K562 (cell line): ENCODE measurements around the gene ANK3. TPM values are rescaled to one million over a fixed set of nuclear protein-coding genes. Genes with fewer than 3 reads are reported as not detected.

ENCODE experiments used
- ATAC-seq: fragments of 200-7000 bp; cut with Tn5 transposase; 3 replicates; pipeline ENCODE4 v1.9.1; 2020; ENCODE audit warnings: moderate library complexity
- BruUV-seq: library from RNA; stranded (reverse); fragments of 400-500 nt; replicated peaks from 2 replicates; lab custom pipeline; 2021; lab: Mats Ljungman, UMichigan
- CTCF ChIA-PET: fragments of 300-600 bp; formaldehyde crosslinking; extraction: SDS; loops from one replicate; lab custom pipeline; 2021; ENCODE audit warnings: low intra/inter-chr PET ratio; lab: Yijun Ruan, JAX
- POLR2A ChIA-PET: fragments of 300-600, 350-650 bp; sonication (Branson Sonifier 250); formaldehyde crosslinking; extraction: SDS; loops from one replicate; lab custom pipeline; 2021; ENCODE audit warnings: antibody characterized with exemption, inconsistent platforms; lab: Yijun Ruan, JAX
- DNase-seq, 4 experiments: peaks; one replicate each; pipeline versions ENCODE4 v3.0.0 to v3.0.0-alpha.2; 2011 to 2018; ENCODE audit warnings: low spot score in 3 of 4, mixed read lengths in 3 of 4; ENCODE audit errors: extremely low read depth in 1 of 4
- FAIRE-seq: peaks from 2 replicates; lab custom pipeline; 2011; peaks lifted over from hg19 to GRCh38; lab: Jason Lieb, UNC
- H2AFZ ChIP-seq: 2 replicates; pipeline ENCODE4 v1.6.0; 2011; ENCODE audit warnings: low read depth, low read length, control low read depth, inconsistent platforms
- H3K27ac ChIP-seq: fragments of 200-600 bp; 3 replicates; pipeline ENCODE4 v1.8.0; 2011; ENCODE audit warnings: low read depth, mild to moderate bottlenecking, control low read depth, inconsistent platforms, low read length, moderate library complexity, mixed read lengths; ENCODE audit errors: extremely low read depth
- H3K27me3 ChIP-seq, 2 experiments: fragments of 300-600 bp in 1 of 2; 2 replicates in 1 of 2; 3 replicates in 1 of 2; pipeline versions ENCODE4 v1.6.0 to v1.8.0; 2011; ENCODE audit warnings: inconsistent platforms in 2 of 2, low read length in 2 of 2, mild to moderate bottlenecking in 1 of 2, mixed read lengths in 1 of 2, moderate library complexity in 1 of 2; ENCODE audit not compliant: control insufficient read depth in 2 of 2, insufficient read depth in 2 of 2
- H3K36me3 ChIP-seq: fragments of 300-600 bp; 3 replicates; pipeline ENCODE4 v1.8.0; 2011; ENCODE audit warnings: mild to moderate bottlenecking, low read length, inconsistent platforms; ENCODE audit not compliant: control insufficient read depth, insufficient read depth
- H3K4me1 ChIP-seq, 2 experiments: fragments of 200-600 bp in 1 of 2; replicated peaks in 1 of 2; 2 replicates in 1 of 2; 3 replicates in 1 of 2; pipeline versions ENCODE4 v1.5.1 to v1.8.0; 2011; ENCODE audit warnings: inconsistent platforms in 2 of 2, low read length in 2 of 2, mild to moderate bottlenecking in 1 of 2, mixed read lengths in 1 of 2, moderate library complexity in 1 of 2; ENCODE audit not compliant: control insufficient read depth in 2 of 2, insufficient read depth in 2 of 2
- H3K4me2 ChIP-seq: 2 replicates; pipeline ENCODE4 v1.6.1; 2011; ENCODE audit warnings: low read length, control low read depth, inconsistent platforms, mixed read lengths; ENCODE audit not compliant: insufficient read depth
- H3K4me3 ChIP-seq: fragments of 200-600 bp; sonication (generic), shearing (Covaris generic); 2 replicates; pipeline ENCODE4 v1.5.1; 2016; ENCODE audit warnings: control low read depth, inconsistent platforms
- H3K79me2 ChIP-seq: fragments of 200-600 bp; 3 replicates; pipeline ENCODE4 v1.8.0; 2011; ENCODE audit warnings: low read length, inconsistent platforms; ENCODE audit not compliant: control insufficient read depth, insufficient read depth
- H3K9ac ChIP-seq, 2 experiments: 2 replicates each; pipeline versions ENCODE4 v1.6.0 to v1.6.1; 2011; ENCODE audit warnings: low read depth in 2 of 2, low read length in 2 of 2, control low read depth in 1 of 2, inconsistent platforms in 1 of 2, mild to moderate bottlenecking in 1 of 2, mixed read lengths in 1 of 2; ENCODE audit not compliant: insufficient read depth in 1 of 2
- H3K9me1 ChIP-seq: one replicate; pipeline ENCODE4 v1.6.0; 2011; ENCODE audit warnings: inconsistent platforms, mild to moderate bottlenecking, low read length, moderate library complexity; ENCODE audit not compliant: control insufficient read depth, insufficient read depth
- H3K9me3 ChIP-seq: replicated peaks from 2 replicates; pipeline ENCODE4 v1.5.1; 2011; ENCODE audit warnings: low read depth, low read length, inconsistent platforms; ENCODE audit not compliant: control insufficient read depth, insufficient read depth
- H4K20me1 ChIP-seq: replicated peaks from 2 replicates; pipeline ENCODE4 v1.6.1; 2011; ENCODE audit warnings: low read length, inconsistent platforms, mixed read lengths; ENCODE audit not compliant: control insufficient read depth, insufficient read depth
- CCAR2 ChIP-seq: fragments of 200-400 bp; formaldehyde crosslinking; IDR thresholded peaks from 2 replicates; pipeline ENCODE4 v1.6.1; 2017; ENCODE audit warnings: mild to moderate bottlenecking, low read depth, low read length
- FOXK2 ChIP-seq, 2 experiments: fragments of 450-650 bp; IDR thresholded peaks in 1 of 2; conservative IDR thresholded peaks in 1 of 2; 2 replicates each; pipeline ENCODE4 v1.6.1; 2016; ENCODE audit warnings: low read depth in 2 of 2, mild to moderate bottlenecking in 1 of 2
- NFYB ChIP-seq: IDR thresholded peaks from 2 replicates; pipeline ENCODE4 v1.6.1; 2011; ENCODE audit warnings: mild to moderate bottlenecking, moderate library complexity; ENCODE audit not compliant: insufficient read length; ENCODE audit errors: extremely low read depth
- POU5F1 ChIP-seq: fragments of 150-350 bp; IDR thresholded peaks from 2 replicates; pipeline ENCODE4 v1.6.1; 2014; ENCODE audit warnings: borderline replicate concordance, low read length, low read depth, mild to moderate bottlenecking; ENCODE audit not compliant: partially characterized antibody
- RFX1 ChIP-seq: fragments of 450-650 bp; IDR thresholded peaks from 2 replicates; pipeline ENCODE4 v1.6.1; 2016; ENCODE audit warnings: mild to moderate bottlenecking, moderate library complexity
- SNAPC5 ChIP-seq: fragments of 250-450 bp; sonication (Bioruptor Pico); IDR thresholded peaks from 2 replicates; pipeline ENCODE4 v1.8.0; 2021; ENCODE audit warnings: moderate library complexity, mild to moderate bottlenecking, inconsistent platforms
- SOX6 ChIP-seq: fragments of 450-650 bp; IDR thresholded peaks from 2 replicates; pipeline ENCODE4 v1.6.1; 2014; ENCODE audit warnings: mild to moderate bottlenecking
- SPI1 ChIP-seq: IDR thresholded peaks from 2 replicates; pipeline ENCODE4 v1.6.1; 2011; ENCODE audit warnings: low read depth, low read length, control low read depth, borderline replicate concordance
- TGIF2 ChIP-seq: sonication (generic); formaldehyde crosslinking; IDR thresholded peaks from 2 replicates; pipeline ENCODE4 v1.8.1; 2022; ENCODE audit warnings: mild to moderate bottlenecking, missing genetic modification reagents, moderate library complexity
- ZBTB33 ChIP-seq: sonication (generic); formaldehyde crosslinking; IDR thresholded peaks from 2 replicates; pipeline ENCODE4 v1.8.1; 2023; ENCODE audit warnings: mild to moderate bottlenecking, missing genetic modification reagents
- ZNF507 ChIP-seq: conservative IDR thresholded peaks from 2 replicates; pipeline ENCODE4 v1.6.1; 2017; ENCODE audit warnings: missing genetic modification characterization, missing compliant biosample characterization
- WGBS: fragments of 100-300 bp; shearing (Covaris generic); methylation state at CpG from one replicate; pipeline ENCODE4 v1.1.6; 2016; ENCODE audit warnings: low coverage, mixed read lengths; ENCODE audit not compliant: insufficient coverage; ENCODE audit errors: missing lambda C conversion rate; 5-methylcytosine and 5-hydroxymethylcytosine counted together
- in situ Hi-C: fragments of 300-500 bp; cut with MboI; formaldehyde crosslinking; loops from 4 replicates; pipeline ENCODE4 v1.15.0; 2018; ENCODE audit warnings: inconsistent platforms, mixed read lengths
- intact Hi-C: fragments of 100-400 bp; cut with micrococcal nuclease; formaldehyde crosslinking; loops from 2 replicates; pipeline ENCODE4 v1.14.2; 2022
- polyA plus RNA-seq, 8 experiments: library from polyadenylated mRNA; depleted of rRNA in 4 of 8; stranded (reverse) in 5 of 8; unstranded in 3 of 8; fragments of >200 nt; fragmentation: Nextera tagmentation in 2 of 8; fragmentation: Illumina TruSeq in 1 of 8; extraction: Ambion mirVana in 2 of 8; extraction: Trizol in 1 of 8; gene quantifications; 2 replicates each; pipeline versions ENCODE4 v1.2.1 to v1.2.3, GENCODE V29; 2011 to 2014; ENCODE audit warnings: inconsistent platforms in 1 of 8, missing spikeins in 1 of 8
- total RNA-seq, 7 experiments: library from RNA; depleted of rRNA in 6 of 7; stranded (reverse); fragments of >200 nt in 6 of 7; fragmentation: Illumina TruSeq in 2 of 7; extraction: Trizol in 2 of 7; gene quantifications; 2 replicates each; pipeline versions ENCODE4 v1.2.1 to v1.2.3, GENCODE V29; 2011 to 2021; ENCODE audit warnings: low replicate concordance in 1 of 7
- TF ChIP-seq, protein P1 (sequence below): fragments of 250-450 bp; sonication (Bioruptor Pico); IDR thresholded peaks from 2 replicates; pipeline ENCODE4 v1.8.0; 2021; ENCODE audit warnings: mild to moderate bottlenecking, moderate library complexity

Gene ANK3
- total and polyA plus RNA-seq, 9 of the 15 experiments (the other 6 are each of a cell fraction or from before 2014, with no cell fraction given): 10.0 to 32.3 (median 17.9) TPM

GRCh38 chr10:60044242-60044641 is 345.4 kb downstream of the ANK3 start (continued):
- TF ChIP-seq TGIF2 (CRISPR knock-in tag): no peak
- TF ChIP-seq SOX6: no peak
- no peak for TF ChIP-seq ZNF507 (tag)
- TF ChIP-seq POU5F1: no peak
- TF ChIP-seq, all 486 proteins: peak for 0

DNA sequence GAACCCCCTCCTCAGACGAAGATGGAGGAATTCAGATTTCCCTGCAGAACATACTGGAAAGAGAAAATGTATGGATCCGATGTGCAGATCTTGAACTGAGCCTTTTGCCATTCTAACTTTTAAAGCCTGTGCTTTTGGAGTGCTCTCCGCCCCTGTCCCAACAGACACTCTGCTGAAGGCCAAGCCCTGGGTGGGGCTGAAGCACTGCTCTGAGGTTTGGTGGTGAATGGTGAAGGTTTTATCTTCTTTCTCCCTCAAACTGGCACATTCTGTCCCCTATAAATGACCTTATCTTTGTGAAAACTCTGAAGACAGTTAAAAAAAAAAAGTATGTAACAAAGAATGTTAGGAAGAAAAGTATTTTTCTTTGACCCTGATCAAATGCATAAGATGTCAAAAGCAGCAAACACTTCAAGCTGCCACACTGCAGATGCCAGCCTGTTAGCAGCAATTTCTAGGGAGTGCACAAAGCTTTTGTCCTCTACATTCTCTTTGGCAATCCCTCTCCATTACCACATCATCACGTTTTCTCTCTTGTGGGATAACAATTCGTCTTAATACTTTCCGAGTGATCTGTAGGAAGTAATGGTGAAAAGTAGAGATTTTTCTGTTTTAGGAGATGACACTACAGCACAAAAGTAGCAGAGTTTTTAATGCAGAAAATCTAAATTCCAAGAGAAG is 346.0 kb downstream of the ANK3 start:
- in situ Hi-C loops: no loop called here
- Histone ChIP-seq H2AFZ (no peak overlapping the region), H3K4me2 (no peak overlapping the region), H3K9ac (no peak overlapping the region), H3K9me1 (no peaks in the 10 kb centered on the region), H3K36me3 (no peaks in the 10 kb centered on the region), H3K4me3 (no peak overlapping the region), H3K9me3 (no peaks in the 10 kb centered on the region), H3K27me3 (no peaks in the 10 kb centered on the region), H3K27ac (no peak overlapping the region), H3K4me1 (no peaks in the 10 kb centered on the region), H4K20me1 (no peaks in the 10 kb centered on the region), H3K79me2 (no peaks in the 10 kb centered on the region)
- ChIA-PET POLR2A (no interaction called here), CTCF (no interaction called here)
- BruUV-seq: no TSS peak
- no peak for DNase-seq
- FAIRE-seq: no peak
- intact Hi-C loops: no loop called here
- 43% methylated on average over 6 of the region's 6 CpGs for WGBS
- no peak for ATAC-seq
- TF ChIP-seq, protein P1, sequence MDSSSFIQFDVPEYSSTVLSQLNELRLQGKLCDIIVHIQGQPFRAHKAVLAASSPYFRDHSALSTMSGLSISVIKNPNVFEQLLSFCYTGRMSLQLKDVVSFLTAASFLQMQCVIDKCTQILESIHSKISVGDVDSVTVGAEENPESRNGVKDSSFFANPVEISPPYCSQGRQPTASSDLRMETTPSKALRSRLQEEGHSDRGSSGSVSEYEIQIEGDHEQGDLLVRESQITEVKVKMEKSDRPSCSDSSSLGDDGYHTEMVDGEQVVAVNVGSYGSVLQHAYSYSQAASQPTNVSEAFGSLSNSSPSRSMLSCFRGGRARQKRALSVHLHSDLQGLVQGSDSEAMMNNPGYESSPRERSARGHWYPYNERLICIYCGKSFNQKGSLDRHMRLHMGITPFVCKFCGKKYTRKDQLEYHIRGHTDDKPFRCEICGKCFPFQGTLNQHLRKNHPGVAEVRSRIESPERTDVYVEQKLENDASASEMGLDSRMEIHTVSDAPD (CRISPR knock-in tag): no peak
- TF ChIP-seq SPI1 (no peak), ZBTB33 (CRISPR knock-in tag) (no peak), CCAR2 (no peak), NFYB (no peak), SNAPC5 (CRISPR knock-in tag) (no peak), FOXK2 (conservative IDR thresholded peaks at IDR 0.05 in 1 of 2, IDR thresholded peaks at IDR 0.05 in 1 of 2; ENCODE audit: low read depth in 2 of 2) (no peak), RFX1 (no peak)
